Stomach (tissue), 9 donors: ENCODE data around the gene NT5DC1. TPM values are rescaled to one million over a fixed set of nuclear protein-coding genes. Genes with fewer than 3 reads are reported as not detected.

Source experiments
- DNase-seq, 2 donors: peaks; one replicate each; pipeline versions ENCODE4 v3.0.0 to v3.0.0-alpha.2; 2013 to 2019
- H3K27ac ChIP-seq, 5 donors: fragments of 200-600 bp in 4 of 5; sonication (generic) in 4 of 5; one replicate each; pipeline ENCODE4 v1.5.1; 2013 to 2019; ENCODE audit warnings: mild to moderate bottlenecking in 1 of 5, moderate library complexity in 1 of 5
- H3K27me3 ChIP-seq, 3 donors: fragments of 200-600 bp; sonication (generic); one replicate each; pipeline ENCODE4 v1.5.1; 2017 to 2019; ENCODE audit warnings: mixed run types in 1 of 3
- H3K36me3 ChIP-seq, 4 donors: fragments of 200-600 bp; sonication (generic); 1 replicate in 3 of 4; 2 replicates in 1 of 4; pipeline ENCODE4 v1.5.1; 2016 to 2019
- H3K4me1 ChIP-seq, 4 donors: fragments of 200-600 bp; sonication (generic); one replicate each; pipeline ENCODE4 v1.5.1; 2016 to 2019
- H3K4me3 ChIP-seq, 4 donors: fragments of 200-600 bp; sonication (generic) in 3 of 4; one replicate each; pipeline ENCODE4 v1.5.1; 2016 to 2019; ENCODE audit warnings: mild to moderate bottlenecking in 1 of 4
- H3K9me3 ChIP-seq, 4 donors: fragments of 200-600 bp; sonication (generic); one replicate each; pipeline ENCODE4 v1.5.1; 2016 to 2019
- EP300 ChIP-seq: sonication (generic); formaldehyde crosslinking; IDR thresholded peaks from one replicate; pipeline ENCODE4 v1.6.1; 2017; ENCODE audit warnings: antibody characterized with exemption
- POLR2A ChIP-seq, 4 donors: fragments of 450-650 bp; IDR thresholded peaks; one replicate each; pipeline ENCODE4 v1.6.1; 2016; ENCODE audit warnings: antibody characterized with exemption in 4 of 4, control low read depth in 2 of 4, mild to moderate bottlenecking in 1 of 4, moderate library complexity in 1 of 4
- POLR2AphosphoS5 ChIP-seq, 3 donors: sonication (generic); formaldehyde crosslinking; IDR thresholded peaks; one replicate each; pipeline ENCODE4 v1.6.1; 2016; ENCODE audit warnings: antibody characterized with exemption in 3 of 3
- WGBS, 5 donors: extraction: QIAGEN DNeasy Blood & Tissue Kit in 3 of 5; methylation state at CpG; one replicate each; pipeline versions ENCODE4 v1.1.5 to v1.1.7; 2013 to 2018; 5-methylcytosine and 5-hydroxymethylcytosine counted together
- intact Hi-C: fragments of 100-400 bp; cut with DNase I; formaldehyde crosslinking; loops from one replicate; pipeline ENCODE4 v1.15.1; 2023; ENCODE audit warnings: low total_unique reads
- polyA plus RNA-seq, 3 donors: library from polyadenylated mRNA; stranded (reverse); fragments of 200-250 nt; gene quantifications; one replicate each; pipeline ENCODE4 v1.2.3, GENCODE V29; 2013
- total RNA-seq, 5 donors: library from RNA; depleted of rRNA; stranded (reverse); fragments of >200 nt; gene quantifications; one replicate each; pipeline versions ENCODE4 v1.1.0 to v1.2.3, GENCODE V29; 2014 to 2016
- TF ChIP-seq, protein P1 (sequence below), 7 experiments: fragments of 450-650 bp in 4 of 7; fragments of 200-600 bp in 3 of 7; sonication (generic) in 3 of 7; IDR thresholded peaks; one replicate each; pipeline ENCODE4 v1.5.1; 2016 to 2019; ENCODE audit warnings: antibody characterized with exemption in 7 of 7, control low read depth in 2 of 7, mild to moderate bottlenecking in 1 of 7
- donor health status: healthy with polysubstance abuse.
- donor health status: Bipolar disorder and iron deficiency.
- donor health status: healthy.

NT5DC1 gene
- total and polyA plus RNA-seq, 8 donors: 8.0 to 136 (median 17.4) TPM

DNA sequence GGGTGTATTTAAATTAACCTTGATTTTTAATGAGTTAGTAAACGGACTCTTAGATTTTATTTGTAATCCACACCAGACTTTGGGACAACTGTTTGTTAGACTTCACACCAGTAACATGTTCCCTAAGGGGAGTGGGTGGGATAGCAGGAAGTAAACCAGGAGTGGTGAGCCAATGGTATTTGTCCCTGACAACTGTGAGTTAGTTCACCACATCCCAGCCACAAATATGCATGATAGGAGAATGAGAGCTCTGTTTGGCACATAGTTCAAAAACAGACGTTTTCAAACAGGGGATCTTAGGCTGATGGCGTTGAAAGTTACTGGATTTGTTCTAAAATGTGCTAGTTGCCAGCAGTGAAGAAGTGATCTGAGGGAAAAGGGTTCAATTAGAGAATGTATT, 44.0 kb downstream of the NT5DC1 start:
- intact Hi-C loops: no loop called here
- no peak overlapping the region for H3K4me3 ChIP-seq
- WGBS, 5 donors: 68 to 79% (median 74%) methylated on average over 3 of the region's 3 CpGs
- peaks cover 0 to 19% (median 9%) of the 10 kb centered on the region in 4 donors for H3K4me1 ChIP-seq
- no peaks in the 10 kb centered on the region for H3K9me3 ChIP-seq
- no peak overlapping the region for H3K27ac ChIP-seq
- no peak for TF ChIP-seq EP300
- TF ChIP-seq, protein P1, sequence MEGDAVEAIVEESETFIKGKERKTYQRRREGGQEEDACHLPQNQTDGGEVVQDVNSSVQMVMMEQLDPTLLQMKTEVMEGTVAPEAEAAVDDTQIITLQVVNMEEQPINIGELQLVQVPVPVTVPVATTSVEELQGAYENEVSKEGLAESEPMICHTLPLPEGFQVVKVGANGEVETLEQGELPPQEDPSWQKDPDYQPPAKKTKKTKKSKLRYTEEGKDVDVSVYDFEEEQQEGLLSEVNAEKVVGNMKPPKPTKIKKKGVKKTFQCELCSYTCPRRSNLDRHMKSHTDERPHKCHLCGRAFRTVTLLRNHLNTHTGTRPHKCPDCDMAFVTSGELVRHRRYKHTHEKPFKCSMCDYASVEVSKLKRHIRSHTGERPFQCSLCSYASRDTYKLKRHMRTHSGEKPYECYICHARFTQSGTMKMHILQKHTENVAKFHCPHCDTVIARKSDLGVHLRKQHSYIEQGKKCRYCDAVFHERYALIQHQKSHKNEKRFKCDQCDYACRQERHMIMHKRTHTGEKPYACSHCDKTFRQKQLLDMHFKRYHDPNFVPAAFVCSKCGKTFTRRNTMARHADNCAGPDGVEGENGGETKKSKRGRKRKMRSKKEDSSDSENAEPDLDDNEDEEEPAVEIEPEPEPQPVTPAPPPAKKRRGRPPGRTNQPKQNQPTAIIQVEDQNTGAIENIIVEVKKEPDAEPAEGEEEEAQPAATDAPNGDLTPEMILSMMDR (IDR thresholded peaks at IDR 0.05): no peak
- no peak for TF ChIP-seq POLR2AphosphoS5 (IDR thresholded peaks at IDR 0.05)
- TF ChIP-seq POLR2A (IDR thresholded peaks at IDR 0.05): no peak
- peaks cover 0 to 4% (median 0%) of the 10 kb centered on the region in 4 donors for H3K36me3 ChIP-seq
- DNase-seq: peak in 1 of 2 donors; percentile 6
- H3K27me3 ChIP-seq: no peaks in the 10 kb centered on the region

DNA sequence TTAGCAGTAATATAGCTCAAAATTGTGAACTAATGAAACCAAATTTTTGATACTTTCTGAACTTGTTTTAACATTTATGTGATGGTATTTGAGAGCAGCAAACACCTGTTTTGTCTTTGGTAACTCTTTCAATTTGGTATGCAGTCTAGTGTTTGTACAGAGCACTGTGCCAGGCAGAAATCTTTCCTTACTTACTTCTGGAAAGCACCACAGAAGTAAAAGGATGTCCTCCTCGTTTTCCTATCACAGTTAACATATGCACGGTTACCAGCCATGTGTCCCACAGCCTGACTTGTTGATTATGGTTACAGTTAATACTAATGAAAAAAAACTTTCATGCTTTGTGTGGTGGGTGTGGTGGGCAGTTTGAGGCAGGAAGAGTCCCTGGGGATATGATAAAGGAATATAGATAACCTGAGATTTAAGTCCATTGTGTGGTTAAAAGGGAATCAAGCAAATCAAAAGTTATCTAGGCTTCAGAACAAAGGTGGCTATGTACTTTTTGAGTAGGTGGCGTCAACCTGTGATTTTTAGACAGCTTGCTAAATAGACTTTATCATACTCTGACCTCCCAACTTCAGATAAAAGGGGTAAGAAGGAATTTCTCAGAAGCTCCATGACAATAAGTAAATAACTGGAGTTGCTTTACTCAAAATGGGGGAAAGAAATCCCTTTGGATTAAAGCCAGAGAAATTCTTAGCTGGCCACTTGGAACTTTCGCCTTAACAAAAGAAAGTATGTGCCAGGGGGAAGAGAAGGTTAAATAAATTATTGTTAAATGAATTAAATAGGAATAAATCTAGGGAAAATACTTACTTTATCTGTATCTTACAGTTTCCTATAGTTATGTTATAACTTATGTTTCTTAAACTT, 45.4 kb downstream of the NT5DC1 start:
- 35 to 65% (median 46%) methylated on average over 4 of the region's 4 CpGs for WGBS, 5 donors
- intact Hi-C loops: no loop called here

GRCh38 chr6:116152620-116153019, 52.0 kb downstream of the NT5DC1 start:
- TF ChIP-seq, protein P1 (IDR thresholded peaks at IDR 0.05): no peak
- no peak overlapping the region for H3K27ac ChIP-seq
- H3K4me1 ChIP-seq: no peaks in the 10 kb centered on the region
- H3K4me3 ChIP-seq: no peak overlapping the region
- no peaks in the 10 kb centered on the region for H3K9me3 ChIP-seq
- H3K27me3 ChIP-seq: no peaks in the 10 kb centered on the region
- peaks cover 0 to 4% (median 0%) of the 10 kb centered on the region in 4 donors for H3K36me3 ChIP-seq
- intact Hi-C loops: no loop called here
- no peak for DNase-seq
- 30 to 57% (median 44%) methylated on average over 1 of the region's 1 CpG for WGBS, 5 donors

More for the DNA sequence above, 45.4 kb downstream of the NT5DC1 start:
- Histone ChIP-seq H3K27ac (no peak overlapping the region), H3K36me3 (peaks cover 0 to 4% (median 0%) of the 10 kb centered on the region in 4 donors), H3K27me3 (no peaks in the 10 kb centered on the region), H3K9me3 (no peaks in the 10 kb centered on the region), H3K4me3 (no peak overlapping the region), H3K4me1 (peaks cover 0 to 19% (median 9%) of the 10 kb centered on the region in 4 donors)
- TF ChIP-seq POLR2AphosphoS5 (IDR thresholded peaks at IDR 0.05) (peak in 1 of 3 donors; percentile 25), POLR2A (IDR thresholded peaks at IDR 0.05) (no peak)
- peak in 1 of 2 donors; percentile 21 for DNase-seq

DNA sequence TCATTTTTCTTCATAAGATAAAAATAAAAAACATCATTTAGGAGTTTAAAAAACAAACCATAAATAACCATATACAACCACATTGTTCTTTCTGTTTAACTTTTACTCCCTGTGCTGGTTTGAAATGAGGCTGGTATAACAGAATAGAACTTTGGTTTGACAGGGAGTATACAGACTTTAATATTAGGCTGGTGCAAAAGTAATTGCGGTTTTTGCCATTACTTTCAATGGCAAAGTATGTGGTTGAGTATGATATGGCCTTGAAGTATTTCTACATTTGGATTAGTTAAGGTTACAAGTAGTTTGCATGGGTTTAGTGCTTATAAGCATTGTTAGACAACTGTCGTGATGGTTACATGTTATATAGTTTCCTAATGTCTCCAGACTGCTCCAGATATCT, 54.2 kb downstream of the NT5DC1 start:
- no peak overlapping the region for H3K27ac ChIP-seq
- H3K36me3 ChIP-seq: peaks cover 0 to 4% (median 0%) of the 10 kb centered on the region in 4 donors
- H3K27me3 ChIP-seq: no peaks in the 10 kb centered on the region
- H3K4me1 ChIP-seq: peaks cover 0 to 7% (median 2%) of the 10 kb centered on the region in 4 donors
- H3K9me3 ChIP-seq: no peaks in the 10 kb centered on the region
- TF ChIP-seq, protein P1 (IDR thresholded peaks at IDR 0.05): no peak
- no peak for TF ChIP-seq POLR2AphosphoS5 (IDR thresholded peaks at IDR 0.05)
- no peak for TF ChIP-seq EP300
- TF ChIP-seq POLR2A (IDR thresholded peaks at IDR 0.05): no peak
- 92 to 98% (median 97%) methylated on average over 2 of the region's 2 CpGs for WGBS, 5 donors
- no peak overlapping the region for H3K4me3 ChIP-seq
- no peak for DNase-seq
- intact Hi-C loops: no loop called here
